Stimulated activated memory B cell treated with anti-CD40 and anti-IgM and Interleukin-4, amounts not matched to agents 10 μg/mL and 1 μg/mL and 100 μg/mL, for 72 hours (primary cell): Measurements from ENCODE around the gene OR10G7.

Source experiments
- ATAC-seq: fragments of 150-1000 bp; cut with Tn5 transposase; 2 replicates; pipeline ENCODE4 v1.10.0; 2021
- H3K27ac Mint-ChIP-seq: one replicate; pipeline ENCODE4 v1.8.0; 2022; ENCODE audit warnings: mild to moderate bottlenecking, mixed read lengths
- H3K27me3 Mint-ChIP-seq: one replicate; pipeline ENCODE4 v1.8.0; 2022; ENCODE audit warnings: mixed read lengths
- H3K36me3 Mint-ChIP-seq: one replicate; pipeline ENCODE4 v1.8.0; 2022; ENCODE audit warnings: mixed read lengths
- H3K4me1 Mint-ChIP-seq: one replicate; pipeline ENCODE4 v1.8.0; 2022; ENCODE audit warnings: mixed read lengths
- H3K4me3 Mint-ChIP-seq: one replicate; pipeline ENCODE4 v1.8.0; 2022; ENCODE audit warnings: mild to moderate bottlenecking, moderate library complexity, mixed read lengths
- H3K9me3 Mint-ChIP-seq: one replicate; pipeline ENCODE4 v1.8.0; 2022; ENCODE audit warnings: mixed read lengths

The OR10G7 gene

DNA sequence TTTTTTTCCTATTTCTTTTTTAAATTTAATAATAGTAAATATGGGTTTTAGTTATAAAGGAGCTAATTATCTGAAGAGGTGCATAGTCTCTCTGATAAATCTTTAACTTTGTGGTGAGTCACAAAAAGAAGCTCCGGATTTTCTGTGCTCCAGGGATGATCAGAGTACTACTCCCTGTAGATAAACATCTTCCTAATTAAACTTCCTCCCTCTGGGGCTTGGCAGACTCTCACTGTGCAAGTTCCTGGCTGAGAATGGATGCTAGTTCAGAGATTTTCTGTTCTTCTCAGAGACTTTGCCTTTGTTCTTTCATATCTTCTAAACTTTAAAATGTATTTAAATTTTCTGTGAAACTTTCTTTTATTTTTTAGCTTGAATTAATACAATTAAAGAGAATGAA, at the start of gene OR10G7:
Gene OR10G7 (minus strand): TSS at position 72 of the 400 bp plus-strand sequence. CDS start 2,324 bp downstream, outside the sequence.
- H3K36me3 Mint-ChIP-seq, result no peaks in the 10 kb centered on the region
- no peaks in the 10 kb centered on the region for H3K9me3 Mint-ChIP-seq
- H3K27ac Mint-ChIP-seq, result no peak within 1 kb of the TSS
- no peaks in the 10 kb centered on the region for H3K4me1 Mint-ChIP-seq
- H3K27me3 Mint-ChIP-seq, result peaks cover 9% of the 10 kb centered on the region
- no peak within 1 kb of the TSS for H3K4me3 Mint-ChIP-seq
- no peak for ATAC-seq

- H3K27ac Mint-ChIP-seq, result no peak overlapping the region
- ATAC-seq, result no peak
- no peaks in the 10 kb centered on the region for H3K4me1 Mint-ChIP-seq
- no peaks in the 10 kb centered on the region for H3K36me3 Mint-ChIP-seq
- H3K4me3 Mint-ChIP-seq, result no peak overlapping the region
- peaks cover 20% of the 10 kb centered on the region for H3K27me3 Mint-ChIP-seq
- no peaks in the 10 kb centered on the region for H3K9me3 Mint-ChIP-seq
These were observed 45.1 kb upstream of the OR10G7 start for GRCh38 chr11:124085997-124086846.

DNA sequence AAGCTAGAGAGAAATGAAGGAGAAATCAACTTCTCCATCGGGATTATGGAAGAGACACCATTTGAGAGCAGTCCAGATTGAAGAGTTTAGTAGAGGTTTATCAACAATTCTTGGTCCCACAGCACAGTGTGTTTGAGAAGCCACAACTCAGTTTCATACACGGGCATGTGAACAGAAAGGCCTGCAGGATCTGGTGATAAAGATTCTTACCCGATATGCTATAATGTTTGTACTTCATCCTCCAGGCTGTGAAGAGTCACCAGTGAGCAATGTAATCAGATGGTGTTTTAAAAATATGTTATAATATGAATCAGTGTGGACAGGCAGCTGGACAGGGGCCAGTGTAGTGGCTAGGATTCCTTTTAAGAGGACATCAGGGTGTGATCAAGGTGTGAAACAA, 44.5 kb upstream of the OR10G7 start:
- no peak overlapping the region for H3K27ac Mint-ChIP-seq
- H3K9me3 Mint-ChIP-seq, result no peaks in the 10 kb centered on the region
- H3K36me3 Mint-ChIP-seq, result no peaks in the 10 kb centered on the region
- ATAC-seq, result no peak
- peaks cover 14% of the 10 kb centered on the region for H3K27me3 Mint-ChIP-seq
- no peaks in the 10 kb centered on the region for H3K4me1 Mint-ChIP-seq
- no peak overlapping the region for H3K4me3 Mint-ChIP-seq

DNA sequence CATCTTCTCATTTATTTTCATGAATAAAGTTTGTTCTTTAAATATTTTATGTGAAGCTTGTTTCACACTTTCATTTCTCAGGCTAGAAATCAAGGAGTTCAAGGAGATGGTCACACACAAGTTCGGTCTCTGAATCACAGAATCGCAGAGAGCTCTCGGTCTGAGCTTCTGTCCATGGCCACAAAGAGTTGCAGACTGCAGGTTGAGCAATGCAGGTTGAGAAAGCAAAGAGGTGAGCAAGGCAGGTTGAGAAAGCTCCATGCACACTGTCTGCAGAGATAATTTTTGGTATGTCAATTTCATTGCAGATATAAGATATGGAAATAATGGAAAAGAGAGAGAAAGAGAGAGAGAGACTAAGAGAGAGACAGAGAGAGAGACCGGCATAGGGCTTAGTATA, 41.2 kb upstream of the OR10G7 start:
- Mint-ChIP-seq H3K4me1 (no peaks in the 10 kb centered on the region), H3K27ac (no peak overlapping the region), H3K4me3 (no peak overlapping the region), H3K9me3 (no peaks in the 10 kb centered on the region), H3K36me3 (no peaks in the 10 kb centered on the region), H3K27me3 (peaks cover 21% of the 10 kb centered on the region)
- ATAC-seq, result no peak

GRCh38 chr11:124081483-124081882, 40.4 kb upstream of the OR10G7 start:
- no peak for ATAC-seq
- no peak overlapping the region for H3K27ac Mint-ChIP-seq
- no peak overlapping the region for H3K4me3 Mint-ChIP-seq
- peaks cover 4% of the 10 kb centered on the region for H3K4me1 Mint-ChIP-seq
- H3K9me3 Mint-ChIP-seq, result no peaks in the 10 kb centered on the region
- H3K27me3 Mint-ChIP-seq, result peaks cover 30% of the 10 kb centered on the region
- no peaks in the 10 kb centered on the region for H3K36me3 Mint-ChIP-seq

DNA sequence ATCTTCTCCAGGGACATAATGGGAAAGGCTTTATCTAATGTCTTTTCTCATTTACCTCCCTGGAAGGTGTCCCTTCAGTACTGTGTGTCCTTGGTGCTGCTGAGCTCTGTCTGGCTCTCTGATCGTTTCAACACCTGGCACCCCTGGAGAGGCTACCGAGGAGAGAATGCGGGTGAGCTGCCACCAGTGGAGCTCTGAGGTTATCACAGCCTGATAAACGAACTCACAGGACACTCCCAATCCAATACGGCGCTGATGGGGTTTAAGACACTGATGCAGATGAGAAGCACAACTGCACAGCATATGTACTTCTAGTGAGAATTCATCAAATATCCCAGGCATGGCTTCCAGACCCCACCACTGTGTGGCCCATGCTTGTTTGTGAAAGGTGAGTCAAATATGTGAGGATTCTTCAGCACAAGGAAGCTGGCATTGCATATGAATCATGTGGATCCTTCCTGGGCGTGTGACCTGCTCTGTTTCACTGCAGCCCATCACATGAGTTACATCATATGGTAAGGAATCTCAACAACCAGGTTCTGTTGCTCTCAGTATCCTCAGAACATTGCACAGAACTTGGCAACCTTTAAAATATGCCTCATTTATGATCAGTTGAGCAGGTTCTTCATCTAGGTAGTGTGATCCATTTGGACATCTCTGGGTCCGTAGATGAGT, 39.3 kb upstream of the OR10G7 start:
- Mint-ChIP-seq H3K27ac (no peak overlapping the region), H3K4me3 (no peak overlapping the region), H3K9me3 (no peaks in the 10 kb centered on the region), H3K4me1 (peaks cover 9% of the 10 kb centered on the region), H3K36me3 (no peaks in the 10 kb centered on the region), H3K27me3 (peaks cover 37% of the 10 kb centered on the region)
- ATAC-seq, result no peak

DNA sequence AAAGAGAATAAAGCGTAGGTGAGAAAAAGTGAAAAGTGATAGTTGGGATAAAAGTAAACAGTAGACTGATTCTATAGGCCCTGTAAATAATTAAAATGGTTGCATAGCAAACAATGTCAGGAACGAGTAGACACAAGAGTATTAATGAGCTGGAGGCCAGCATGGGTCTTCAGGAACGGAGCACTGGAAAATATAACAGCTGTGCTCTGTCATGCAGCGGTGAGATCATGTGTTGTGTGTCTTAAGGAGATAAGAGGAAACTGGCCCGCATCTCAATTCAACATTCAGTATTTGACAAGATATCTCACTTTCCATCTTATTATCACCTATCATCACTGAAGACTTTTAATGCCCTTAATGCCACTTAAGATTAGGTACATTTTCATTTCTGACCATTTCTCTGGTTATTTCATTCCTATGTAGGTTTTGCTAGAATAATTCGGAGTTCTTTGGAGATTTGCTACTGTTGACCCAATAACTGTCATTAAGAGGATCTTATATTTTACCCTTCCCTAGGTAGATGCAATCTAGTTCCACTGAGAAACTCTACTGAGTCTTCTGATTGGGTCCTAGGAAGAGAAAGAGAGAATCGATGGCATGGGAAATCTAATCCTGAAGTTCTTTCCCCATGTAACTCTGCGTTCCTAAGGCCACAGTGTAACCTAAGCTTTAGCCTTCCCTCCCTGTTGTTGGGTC, 38.7 kb upstream of the OR10G7 start:
- no peak for ATAC-seq
- Mint-ChIP-seq H3K4me3 (no peak overlapping the region), H3K4me1 (peaks cover 9% of the 10 kb centered on the region), H3K9me3 (no peaks in the 10 kb centered on the region), H3K27me3 (peaks cover 37% of the 10 kb centered on the region), H3K36me3 (no peaks in the 10 kb centered on the region), H3K27ac (no peak overlapping the region)

DNA sequence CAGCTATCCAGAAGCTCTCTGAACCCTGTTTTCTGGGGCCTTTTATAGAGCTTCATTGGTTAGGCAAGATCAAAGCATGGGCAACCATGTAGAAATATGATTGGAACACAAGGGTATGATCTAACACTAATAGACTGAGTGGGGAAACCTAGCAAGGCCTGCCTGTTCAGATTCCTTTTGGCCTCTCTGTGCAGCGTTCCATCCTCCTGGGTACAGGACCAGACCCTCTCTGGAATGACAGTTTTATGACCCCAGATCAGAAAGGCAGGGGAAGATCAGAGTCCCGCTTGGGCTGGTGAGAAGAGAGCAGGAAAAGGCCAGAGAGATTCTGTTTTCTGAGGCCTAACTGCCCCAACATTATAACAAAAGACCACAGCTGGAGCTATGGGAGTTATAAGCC, 37.5 kb upstream of the OR10G7 start:
- Mint-ChIP-seq H3K4me3 (no peak overlapping the region), H3K27me3 (peaks cover 37% of the 10 kb centered on the region), H3K27ac (no peak overlapping the region), H3K4me1 (peaks cover 9% of the 10 kb centered on the region), H3K9me3 (no peaks in the 10 kb centered on the region), H3K36me3 (no peaks in the 10 kb centered on the region)
- ATAC-seq, result no peak

- Mint-ChIP-seq H3K27ac (no peak overlapping the region), H3K4me3 (peak overlapping the region; percentile 10), H3K36me3 (no peaks in the 10 kb centered on the region), H3K9me3 (no peaks in the 10 kb centered on the region), H3K27me3 (peaks cover 47% of the 10 kb centered on the region), H3K4me1 (peaks cover 9% of the 10 kb centered on the region)
- ATAC-seq, result no peak
These were observed 36.1 kb upstream of the OR10G7 start for GRCh38 chr11:124077266-124077665.

GRCh38 chr11:124075841-124076651, 34.9 kb upstream of the OR10G7 start:
- ATAC-seq, result peak; percentile 63
- H3K27ac Mint-ChIP-seq, result peak overlapping the region; percentile 55
- peak overlapping the region; percentile 69 for H3K4me3 Mint-ChIP-seq
- H3K36me3 Mint-ChIP-seq, result no peaks in the 10 kb centered on the region
- H3K27me3 Mint-ChIP-seq, result peaks cover 47% of the 10 kb centered on the region
- no peaks in the 10 kb centered on the region for H3K9me3 Mint-ChIP-seq
- H3K4me1 Mint-ChIP-seq, result peaks cover 13% of the 10 kb centered on the region

DNA sequence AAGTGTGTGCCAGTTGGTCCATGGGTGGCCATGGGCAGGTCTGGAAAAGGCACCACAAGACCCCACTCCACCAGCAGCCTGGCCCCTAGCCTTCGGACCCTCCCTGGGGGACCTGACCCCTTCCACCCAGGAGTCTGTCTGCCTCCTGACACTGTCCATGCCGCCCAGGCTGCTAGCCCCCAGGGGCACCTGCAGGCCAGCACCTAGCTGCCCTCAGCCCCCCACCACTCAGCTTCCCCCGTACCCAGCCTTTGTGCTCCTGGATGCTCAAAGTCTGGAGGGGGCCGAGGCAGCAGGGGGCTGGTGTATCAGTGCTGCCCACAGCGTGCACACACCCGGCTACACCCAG, 34.3 kb upstream of the OR10G7 start:
- H3K27ac Mint-ChIP-seq, result no peak overlapping the region
- no peaks in the 10 kb centered on the region for H3K9me3 Mint-ChIP-seq
- H3K27me3 Mint-ChIP-seq, result peaks cover 47% of the 10 kb centered on the region
- H3K4me3 Mint-ChIP-seq, result no peak overlapping the region
- ATAC-seq, result peak; percentile 4
- peaks cover 16% of the 10 kb centered on the region for H3K4me1 Mint-ChIP-seq
- no peaks in the 10 kb centered on the region for H3K36me3 Mint-ChIP-seq

GRCh38 chr11:124074554-124074953, 33.4 kb upstream of the OR10G7 start:
- H3K27ac Mint-ChIP-seq, result no peak overlapping the region
- peaks cover 23% of the 10 kb centered on the region for H3K4me1 Mint-ChIP-seq
- ATAC-seq, result no peak
- H3K27me3 Mint-ChIP-seq, result peaks cover 48% of the 10 kb centered on the region
- H3K4me3 Mint-ChIP-seq, result no peak overlapping the region
- H3K9me3 Mint-ChIP-seq, result no peaks in the 10 kb centered on the region
- no peaks in the 10 kb centered on the region for H3K36me3 Mint-ChIP-seq

DNA sequence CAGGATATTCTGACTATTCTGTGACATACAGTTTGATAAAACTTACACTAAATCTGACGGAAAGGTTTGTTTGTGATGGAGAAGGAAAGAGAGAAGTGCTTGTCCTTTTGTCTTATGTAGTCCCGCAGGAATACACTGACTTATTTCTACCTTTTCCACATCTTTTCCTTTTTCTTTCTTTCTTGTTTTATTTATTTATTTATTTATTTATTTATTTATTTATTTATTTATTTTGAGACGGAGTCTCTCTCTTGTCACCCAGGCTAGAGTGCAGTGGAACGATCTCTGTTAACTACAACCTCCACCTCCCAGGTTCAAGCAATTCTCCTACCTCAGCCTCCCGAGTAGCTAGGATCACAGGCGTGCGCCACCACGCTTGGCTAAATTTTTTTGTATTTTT, 31.0 kb upstream of the OR10G7 start:
- Mint-ChIP-seq H3K4me3 (no peak overlapping the region), H3K36me3 (no peaks in the 10 kb centered on the region), H3K27ac (no peak overlapping the region), H3K4me1 (peaks cover 31% of the 10 kb centered on the region), H3K27me3 (peaks cover 56% of the 10 kb centered on the region), H3K9me3 (no peaks in the 10 kb centered on the region)
- no peak for ATAC-seq

- H3K36me3 Mint-ChIP-seq, result no peaks in the 10 kb centered on the region
These were observed 30.5 kb upstream of the OR10G7 start for GRCh38 chr11:124071623-124071948.

More at GRCh38 chr11:124071623-124071948, 30.5 kb upstream of the OR10G7 start:
- Mint-ChIP-seq H3K9me3 (no peaks in the 10 kb centered on the region), H3K27ac (peak overlapping the region; percentile 86), H3K4me3 (no peak overlapping the region), H3K4me1 (peaks cover 28% of the 10 kb centered on the region), H3K27me3 (peaks cover 56% of the 10 kb centered on the region)
- ATAC-seq, result no peak
